HL-60/S4 (cell line): ENCODE results near the gene MAP3K15.

Experiments
- in situ Hi-C: fragments of 300-500 bp; cut with MboI; formaldehyde crosslinking; loops from 2 replicates; pipeline ENCODE4 v1.14.3; 2022; ENCODE audit warnings: low sequenced_read_pairs

MAP3K15 gene, protein sequence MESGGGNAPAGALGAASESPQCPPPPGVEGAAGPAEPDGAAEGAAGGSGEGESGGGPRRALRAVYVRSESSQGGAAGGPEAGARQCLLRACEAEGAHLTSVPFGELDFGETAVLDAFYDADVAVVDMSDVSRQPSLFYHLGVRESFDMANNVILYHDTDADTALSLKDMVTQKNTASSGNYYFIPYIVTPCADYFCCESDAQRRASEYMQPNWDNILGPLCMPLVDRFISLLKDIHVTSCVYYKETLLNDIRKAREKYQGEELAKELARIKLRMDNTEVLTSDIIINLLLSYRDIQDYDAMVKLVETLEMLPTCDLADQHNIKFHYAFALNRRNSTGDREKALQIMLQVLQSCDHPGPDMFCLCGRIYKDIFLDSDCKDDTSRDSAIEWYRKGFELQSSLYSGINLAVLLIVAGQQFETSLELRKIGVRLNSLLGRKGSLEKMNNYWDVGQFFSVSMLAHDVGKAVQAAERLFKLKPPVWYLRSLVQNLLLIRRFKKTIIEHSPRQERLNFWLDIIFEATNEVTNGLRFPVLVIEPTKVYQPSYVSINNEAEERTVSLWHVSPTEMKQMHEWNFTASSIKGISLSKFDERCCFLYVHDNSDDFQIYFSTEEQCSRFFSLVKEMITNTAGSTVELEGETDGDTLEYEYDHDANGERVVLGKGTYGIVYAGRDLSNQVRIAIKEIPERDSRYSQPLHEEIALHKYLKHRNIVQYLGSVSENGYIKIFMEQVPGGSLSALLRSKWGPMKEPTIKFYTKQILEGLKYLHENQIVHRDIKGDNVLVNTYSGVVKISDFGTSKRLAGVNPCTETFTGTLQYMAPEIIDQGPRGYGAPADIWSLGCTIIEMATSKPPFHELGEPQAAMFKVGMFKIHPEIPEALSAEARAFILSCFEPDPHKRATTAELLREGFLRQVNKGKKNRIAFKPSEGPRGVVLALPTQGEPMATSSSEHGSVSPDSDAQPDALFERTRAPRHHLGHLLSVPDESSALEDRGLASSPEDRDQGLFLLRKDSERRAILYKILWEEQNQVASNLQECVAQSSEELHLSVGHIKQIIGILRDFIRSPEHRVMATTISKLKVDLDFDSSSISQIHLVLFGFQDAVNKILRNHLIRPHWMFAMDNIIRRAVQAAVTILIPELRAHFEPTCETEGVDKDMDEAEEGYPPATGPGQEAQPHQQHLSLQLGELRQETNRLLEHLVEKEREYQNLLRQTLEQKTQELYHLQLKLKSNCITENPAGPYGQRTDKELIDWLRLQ (N-terminal part only)

DNA sequence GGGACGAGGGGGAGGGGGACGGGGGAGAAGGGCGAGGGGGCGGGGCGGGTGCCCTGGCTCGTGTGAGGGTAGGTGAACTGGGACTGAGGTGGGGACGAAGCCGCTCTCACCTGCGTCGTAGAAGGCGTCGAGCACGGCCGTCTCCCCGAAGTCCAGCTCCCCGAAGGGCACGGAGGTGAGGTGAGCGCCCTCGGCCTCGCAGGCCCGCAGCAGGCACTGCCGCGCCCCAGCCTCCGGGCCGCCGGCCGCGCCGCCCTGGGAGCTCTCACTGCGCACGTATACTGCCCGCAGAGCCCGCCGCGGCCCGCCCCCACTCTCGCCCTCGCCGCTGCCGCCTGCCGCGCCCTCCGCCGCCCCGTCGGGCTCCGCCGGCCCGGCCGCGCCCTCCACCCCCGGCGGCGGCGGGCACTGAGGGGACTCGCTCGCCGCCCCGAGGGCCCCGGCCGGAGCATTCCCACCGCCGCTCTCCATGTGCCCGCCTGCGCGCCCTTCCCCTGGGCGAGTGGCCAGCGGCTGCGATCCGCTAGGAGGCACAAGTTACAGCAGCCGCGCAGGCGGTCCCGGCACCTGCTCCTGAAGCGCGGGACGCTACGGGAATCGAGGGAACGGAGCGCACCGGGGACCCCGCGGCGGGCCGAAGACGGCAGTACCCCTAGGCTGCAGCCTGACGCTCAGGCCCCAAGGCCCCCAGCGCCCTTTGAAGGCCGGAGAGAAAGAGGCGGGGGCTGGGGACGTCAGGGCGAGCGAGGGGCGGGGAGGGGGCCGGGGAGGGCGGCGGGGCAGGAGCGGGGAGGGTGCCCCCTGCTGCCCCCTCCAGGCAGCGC lies at the start of gene MAP3K15:
Gene MAP3K15, minus strand, starts transcription at position 718 of the 824 bp plus-strand sequence. Its CDS starts 247 bp downstream, at position 471.
- in situ Hi-C loops = no loop called here

DNA sequence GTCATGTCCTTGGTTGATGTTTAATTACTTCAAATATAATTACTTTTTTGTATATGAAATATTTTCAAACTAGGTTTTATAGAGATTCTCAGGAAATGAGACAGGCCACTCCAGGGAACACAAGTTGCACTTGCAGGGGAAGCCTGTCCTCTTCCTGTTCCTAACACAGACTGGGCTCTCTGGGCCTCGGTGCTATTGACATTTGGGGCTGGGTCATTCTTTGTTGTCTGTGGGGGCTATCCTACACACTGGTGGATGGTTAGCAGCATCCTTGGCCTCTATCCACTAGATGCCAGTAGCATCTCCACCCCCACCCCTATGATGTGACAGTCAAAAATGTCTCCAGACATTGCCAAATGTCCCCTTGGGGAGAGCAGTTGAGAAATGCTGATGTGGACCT lies 49.3 kb upstream of the MAP3K15 start:
- in situ Hi-C loops = loop anchor here (25.0 kb wide), 1 partner anchor 323 kb away; the partner anchor contains the start of gene SH3KBP1

DNA sequence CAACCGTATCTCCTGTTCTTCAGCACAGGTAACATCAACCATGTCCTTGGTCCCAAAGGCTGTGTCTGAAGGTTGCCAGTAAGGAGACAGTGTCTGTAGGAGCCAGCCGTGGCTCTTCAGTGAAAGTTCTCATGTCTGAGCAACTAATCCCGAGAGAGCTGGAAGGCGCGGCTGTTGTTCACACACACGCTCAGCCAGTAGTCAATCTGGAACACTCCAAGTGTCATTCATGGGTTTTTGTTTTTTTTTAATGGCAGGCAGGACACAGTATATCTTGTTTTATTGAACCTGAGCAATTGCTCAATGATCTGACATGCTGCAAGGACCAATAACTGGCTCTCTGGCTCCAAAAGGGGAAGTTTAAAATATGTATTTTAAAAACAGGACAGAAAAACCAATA lies 48.4 kb upstream of the MAP3K15 start:
- in situ Hi-C loops = loop anchor here (25.0 kb wide), 1 partner anchor 324 kb away; the partner anchor contains the start of gene SH3KBP1

DNA sequence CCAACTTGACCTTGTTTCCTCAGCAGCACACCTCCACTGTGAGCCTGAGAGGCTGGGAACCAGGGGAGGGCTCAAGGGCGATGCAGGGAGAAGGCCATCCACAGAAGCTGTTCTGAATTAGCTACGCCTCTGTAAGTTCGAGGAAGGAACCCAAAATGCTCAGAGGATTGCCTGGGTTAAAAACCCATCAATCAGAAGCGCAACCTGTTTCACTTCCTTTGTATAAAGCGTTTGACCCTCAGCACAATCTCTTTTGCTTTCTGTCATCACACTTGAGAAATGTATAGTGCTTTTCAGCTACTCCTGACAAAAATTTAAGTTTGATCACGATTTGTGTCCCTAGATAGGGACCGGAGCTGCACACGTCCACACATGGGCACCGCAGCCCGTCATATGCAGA lies 48.0 kb upstream of the MAP3K15 start:
- in situ Hi-C loops = loop anchor here (25.0 kb wide), 1 partner anchor 324 kb away; the partner anchor contains the start of gene SH3KBP1

DNA sequence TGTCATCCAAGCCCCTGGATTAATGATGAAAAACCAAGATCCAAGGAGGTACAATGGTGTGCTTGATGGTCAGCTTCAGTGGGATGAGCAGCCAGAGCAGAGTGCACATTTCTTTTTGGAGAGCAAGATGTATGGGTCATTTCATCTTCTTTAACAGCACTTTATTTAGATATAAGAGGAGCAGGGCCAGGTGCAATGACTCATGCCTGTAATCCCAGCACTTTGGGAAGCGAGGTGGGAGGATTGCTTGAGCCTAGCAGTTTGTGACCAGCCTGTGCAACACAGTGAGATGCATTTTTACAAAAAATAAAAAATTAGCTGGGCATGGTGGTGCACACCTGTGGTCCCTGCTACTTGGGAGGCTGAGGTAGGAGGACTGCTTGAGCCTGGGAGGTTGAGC lies 45.3 kb upstream of the MAP3K15 start:
- in situ Hi-C loops = loop anchor here (25.0 kb wide), 1 partner anchor 327 kb away; the partner anchor contains the start of gene SH3KBP1

DNA sequence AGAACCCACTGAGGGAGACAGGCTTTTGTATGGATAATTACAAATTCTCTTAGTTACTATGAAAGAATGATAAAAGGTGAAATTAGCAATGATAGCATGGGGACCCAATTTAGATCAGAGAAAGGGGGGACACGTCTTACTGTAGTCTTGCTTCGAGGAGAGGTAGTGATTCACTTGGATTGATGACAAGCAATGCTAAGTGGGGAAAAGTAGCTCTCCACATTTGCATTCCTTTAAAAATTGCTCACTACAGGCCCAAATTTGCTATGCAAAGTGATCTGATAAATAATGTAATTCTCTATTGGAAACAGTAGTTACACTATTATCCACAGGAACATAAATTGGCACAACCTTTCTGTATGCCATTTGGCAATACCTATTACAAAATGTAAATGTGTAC lies 42.5 kb upstream of the MAP3K15 start:
- in situ Hi-C loops = loop anchor here (25.0 kb wide), 1 partner anchor 329 kb away; the partner anchor contains the start of gene SH3KBP1

DNA sequence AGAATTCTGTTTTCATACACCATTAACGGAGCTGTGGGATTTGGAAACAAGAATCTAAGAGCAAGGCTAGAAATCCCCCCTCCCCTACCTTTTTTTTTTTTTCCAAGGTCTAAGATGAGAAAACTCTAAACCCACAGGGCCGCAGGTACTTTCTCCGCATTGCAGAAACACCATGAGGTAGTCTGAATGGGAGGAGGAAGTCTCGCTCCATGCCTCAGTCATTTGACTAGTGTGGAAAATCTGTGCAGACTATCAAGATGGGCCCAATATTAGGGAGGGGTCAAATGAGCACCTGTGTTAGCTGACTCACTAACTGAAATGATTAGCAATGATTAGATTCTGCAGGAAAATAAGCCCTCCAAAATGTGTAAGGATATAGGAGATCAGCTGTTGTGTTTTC lies 40.9 kb upstream of the MAP3K15 start:
- in situ Hi-C loops = loop anchor here (25.0 kb wide), 1 partner anchor 331 kb away; the partner anchor contains the start of gene SH3KBP1

DNA sequence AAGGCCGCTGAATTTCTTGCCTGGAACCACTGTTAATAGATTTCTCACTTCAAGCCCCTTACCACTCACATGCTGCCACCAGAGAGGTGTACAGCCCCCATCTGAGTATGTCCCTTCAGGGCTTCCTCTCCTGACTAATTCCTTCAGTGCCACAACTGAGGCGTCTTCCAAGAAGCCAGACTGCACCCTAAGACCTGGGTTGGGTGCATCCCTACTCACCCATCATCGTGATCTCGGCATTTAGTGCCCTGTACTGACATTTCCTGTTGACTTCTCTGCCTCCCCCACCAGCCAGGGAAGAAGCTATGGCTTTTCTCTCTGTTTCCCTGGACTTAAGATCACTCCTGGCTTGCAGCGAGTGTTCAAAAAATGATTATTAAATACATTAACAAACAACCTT lies 40.4 kb upstream of the MAP3K15 start:
- in situ Hi-C loops = loop anchor here (25.0 kb wide), 1 partner anchor 332 kb away; the partner anchor contains the start of gene SH3KBP1

DNA sequence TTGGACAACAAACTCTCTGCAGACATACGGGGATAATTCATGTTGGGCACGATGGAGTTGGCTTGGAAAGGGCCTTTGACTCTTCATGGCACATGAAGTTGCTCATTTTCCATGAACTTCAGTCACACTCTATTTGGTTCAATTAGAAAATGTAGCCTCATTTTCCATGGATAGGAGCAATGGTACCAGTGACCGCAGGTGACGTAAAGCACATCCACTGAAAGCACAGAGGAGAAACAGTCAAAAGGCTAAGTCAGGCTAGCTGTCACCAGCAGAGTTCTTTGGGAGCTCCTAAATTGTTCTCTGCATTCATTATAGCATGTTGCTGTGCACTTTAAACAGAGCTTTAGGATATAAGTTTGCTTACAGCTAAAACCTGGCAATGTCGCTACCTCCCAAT lies 39.9 kb upstream of the MAP3K15 start:
- in situ Hi-C loops = loop anchor here (25.0 kb wide), 1 partner anchor 332 kb away; the partner anchor contains the start of gene SH3KBP1

DNA sequence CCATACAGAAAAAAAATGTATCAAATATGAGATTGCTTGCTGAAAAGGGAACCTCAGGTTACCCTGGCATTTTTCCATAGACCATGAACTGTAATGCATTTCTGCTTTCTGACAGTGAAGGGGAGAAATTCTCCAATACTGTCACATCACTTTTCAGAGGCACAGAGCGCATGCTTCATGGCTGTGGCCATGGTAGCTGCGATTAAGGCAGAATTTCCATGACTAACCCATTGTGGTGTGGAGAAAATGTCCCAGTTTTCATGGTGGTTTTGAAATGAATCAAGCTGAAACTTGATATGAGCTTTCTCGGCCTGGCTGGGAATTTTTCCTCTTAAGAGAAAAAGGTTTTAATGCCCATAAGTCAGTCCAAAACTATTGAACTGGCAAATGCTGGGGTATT lies 39.5 kb upstream of the MAP3K15 start:
- in situ Hi-C loops = loop anchor here (25.0 kb wide), 1 partner anchor 333 kb away; the partner anchor contains the start of gene SH3KBP1

DNA sequence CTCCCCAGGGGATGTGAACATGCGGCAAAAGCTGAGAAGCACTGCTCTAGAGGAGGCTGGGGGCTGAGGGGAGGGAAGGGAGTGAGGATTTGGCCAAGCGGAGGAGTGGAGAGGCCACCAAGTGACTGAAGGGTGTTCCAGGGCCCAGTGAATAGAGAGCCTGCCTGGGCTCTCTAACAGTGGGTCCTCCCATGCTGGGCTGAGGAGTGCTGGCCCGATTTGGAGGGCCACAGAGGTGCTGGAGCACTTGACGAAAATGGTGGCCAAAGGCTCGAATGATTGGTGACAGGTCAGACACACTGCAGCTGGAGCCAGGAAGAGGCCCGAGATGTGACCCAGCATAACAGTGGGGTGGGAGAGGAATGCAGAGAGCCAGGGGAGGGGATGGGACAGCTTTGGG lies 37.5 kb upstream of the MAP3K15 start:
- in situ Hi-C loops = loop anchor here (25.0 kb wide), 1 partner anchor 335 kb away; the partner anchor contains the start of gene SH3KBP1

DNA sequence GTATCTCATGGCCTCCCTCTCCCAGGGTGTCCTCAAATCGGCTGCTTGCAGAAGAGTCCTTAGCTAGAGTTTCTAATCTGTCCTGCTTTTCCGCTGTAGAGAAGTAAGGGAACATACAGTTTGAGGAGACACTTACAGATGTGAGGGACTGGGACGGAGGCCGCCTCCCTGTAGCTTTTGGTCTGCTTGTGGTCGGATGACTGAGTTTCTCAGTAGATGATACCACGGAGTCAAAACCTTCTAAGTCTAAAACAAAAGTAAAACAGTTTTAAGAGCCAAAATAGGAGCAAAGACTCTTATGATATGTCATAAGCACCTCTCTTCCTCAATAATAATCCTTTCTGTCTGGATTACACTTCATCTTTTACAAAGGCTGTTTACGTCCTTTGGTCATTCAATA lies 34.5 kb upstream of the MAP3K15 start:
- in situ Hi-C loops = loop anchor here (25.0 kb wide), 1 partner anchor 337 kb away; the partner anchor contains the start of gene SH3KBP1

DNA sequence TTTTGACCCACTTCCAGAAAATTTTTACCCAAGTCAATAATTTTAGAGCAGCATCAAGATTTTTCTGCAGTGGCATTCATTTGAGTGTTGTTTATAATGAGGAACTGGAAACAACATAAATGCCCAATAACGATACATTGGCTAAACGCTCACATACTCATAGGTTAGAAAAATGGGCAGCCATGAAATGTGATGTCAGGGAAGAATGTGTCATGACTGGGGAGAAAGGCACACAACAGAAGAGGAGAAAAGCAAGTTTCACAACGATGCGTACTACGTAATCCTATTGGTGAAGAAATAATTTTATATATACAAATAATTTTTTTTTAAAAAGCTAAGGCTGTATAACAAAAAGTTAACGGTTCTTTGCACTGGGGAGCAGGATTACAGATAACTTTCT lies 33.6 kb upstream of the MAP3K15 start:
- in situ Hi-C loops = no loop called here

DNA sequence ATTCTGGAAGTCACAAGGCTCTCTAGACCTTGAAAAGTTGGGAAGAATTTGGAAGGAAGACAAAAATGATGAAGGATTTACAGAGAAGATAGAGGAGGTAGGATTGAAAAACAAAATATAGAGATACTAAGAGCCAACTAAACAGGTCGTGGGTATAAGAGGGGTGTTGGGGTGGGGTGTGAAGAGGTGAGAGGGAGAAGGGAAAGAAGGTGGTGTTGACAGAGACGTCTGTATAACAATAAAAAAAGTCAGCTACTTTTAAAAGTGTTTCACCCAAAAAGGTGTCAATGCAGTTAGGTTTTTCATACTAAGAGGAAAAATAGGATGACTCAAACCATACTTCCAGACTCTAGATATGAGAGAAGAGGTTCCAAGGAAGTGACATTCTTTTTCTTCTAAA lies 33.0 kb upstream of the MAP3K15 start:
- in situ Hi-C loops = no loop called here

DNA sequence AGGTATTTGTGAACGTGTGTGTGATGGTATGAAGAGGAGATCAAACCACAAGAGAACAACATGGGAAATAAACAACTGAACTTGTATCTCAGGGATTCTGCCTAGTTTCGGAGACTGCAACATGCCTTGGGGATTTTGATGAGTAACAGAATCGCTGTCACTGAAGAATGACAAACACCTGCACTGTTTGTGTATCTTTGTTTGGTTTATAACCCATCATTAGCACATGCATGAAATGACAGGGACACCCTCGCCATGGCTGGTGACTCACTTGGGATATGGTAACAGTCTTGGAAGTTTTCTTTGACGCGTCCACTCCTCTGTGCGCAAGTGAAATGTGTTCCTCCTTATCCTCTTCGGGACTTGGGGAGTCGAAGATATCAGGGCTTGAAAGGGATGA lies 30.3 kb upstream of the MAP3K15 start:
- in situ Hi-C loops = no loop called here

DNA sequence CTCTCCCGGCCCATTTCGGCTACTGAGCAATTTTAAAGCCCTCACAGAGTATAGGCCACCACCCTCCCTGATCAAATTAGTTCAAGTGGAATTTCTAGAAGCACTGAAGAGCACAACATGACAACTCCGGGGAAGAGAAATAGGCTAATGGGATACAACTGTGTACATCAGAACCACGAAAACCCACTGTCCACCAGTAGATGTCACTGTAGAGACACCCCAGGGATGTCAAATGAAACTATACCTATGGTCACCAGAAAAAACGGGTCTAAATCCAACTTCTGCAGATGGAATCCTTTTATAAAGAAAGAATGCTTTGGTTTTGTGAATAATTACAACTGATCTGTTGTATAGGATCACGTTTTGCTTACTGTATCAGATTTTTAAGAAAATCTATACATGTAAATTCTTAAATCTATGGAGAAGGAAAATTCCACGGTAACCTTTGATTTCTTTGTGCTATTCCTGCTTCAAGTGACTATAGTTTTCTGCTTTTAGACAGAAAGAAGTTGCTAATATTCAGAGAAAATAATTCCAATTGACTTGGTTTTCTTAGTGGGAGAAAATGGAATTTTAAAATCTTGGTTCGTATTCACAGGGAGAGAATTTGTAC lies 29.5 kb upstream of the MAP3K15 start:
- in situ Hi-C loops = no loop called here

DNA sequence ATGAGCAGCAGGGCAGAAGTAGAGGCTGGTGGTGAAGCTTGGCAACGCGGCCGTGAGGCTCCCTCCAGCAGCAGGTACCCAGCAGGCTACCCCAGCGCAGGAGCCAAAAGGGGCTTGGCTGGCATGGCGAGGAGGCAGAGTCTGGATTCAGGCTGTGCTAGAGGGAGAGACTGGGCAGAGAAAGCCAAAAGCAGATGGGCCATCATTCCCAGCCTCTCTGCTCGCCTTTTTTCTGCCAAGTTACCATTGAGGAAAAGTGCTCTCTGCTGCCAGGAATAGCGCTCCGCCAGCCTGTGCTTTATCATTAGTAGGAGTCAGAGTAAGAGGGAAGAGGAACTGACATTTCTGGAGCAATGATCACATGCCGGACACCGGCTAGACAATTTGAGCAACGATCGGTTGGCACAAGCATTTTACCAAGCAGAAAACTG lies 28.7 kb upstream of the MAP3K15 start:
- in situ Hi-C loops = no loop called here

DNA sequence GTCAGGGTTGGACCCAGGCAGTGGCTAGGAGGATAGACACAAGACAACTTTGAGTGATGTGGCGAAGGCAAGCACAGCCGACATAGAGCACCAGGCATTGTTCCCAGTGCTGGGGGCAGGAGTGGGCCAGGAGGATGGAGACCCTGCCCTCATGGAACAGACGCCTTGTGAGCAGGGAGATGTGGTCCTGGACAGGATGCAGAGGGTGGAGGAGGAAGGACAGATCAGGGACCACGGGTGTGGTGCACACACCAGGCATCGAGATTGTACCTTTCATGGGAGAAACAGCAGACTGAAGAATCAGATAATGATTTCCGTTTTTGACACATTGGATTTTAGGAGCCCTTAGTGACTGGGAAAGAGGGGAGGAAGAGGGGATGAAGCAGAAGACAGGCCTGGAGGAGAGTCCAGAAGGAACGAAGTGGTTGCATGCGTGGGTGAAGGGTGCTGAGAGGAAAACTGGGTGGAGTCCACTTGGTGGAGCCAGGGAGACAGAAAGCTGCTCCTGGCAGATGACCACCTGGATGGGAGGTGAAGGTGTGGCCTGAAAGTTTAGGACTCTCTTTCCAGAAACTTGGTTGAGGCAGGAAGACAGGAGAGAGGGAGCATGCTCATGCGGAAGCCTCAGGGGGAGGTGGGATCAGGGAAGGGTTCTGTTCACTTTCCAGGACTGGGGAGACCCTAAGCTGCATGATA lies 27.9 kb upstream of the MAP3K15 start:
- in situ Hi-C loops = no loop called here
